Activated CD4-positive, alpha-beta T cell treated with anti-CD3 and anti-CD28 coated beads, Interleukin-2, Interleukin-4, amounts not matched to agents 100 ng/mL and 50 ng/mL, durations not matched to agents 16 hours and 8 hours (primary cell): Measurements from ENCODE around the gene CCDC3.
A peak's percentile ranks its signal among the peaks of the same experiment; 100 is the strongest.
"Not testable (repeated sequence)": the region's sequence is repeated elsewhere in the genome, so short reads cannot be mapped to it uniquely, and the experiment has no call there.

Experiments
- DNase-seq: peaks from one replicate; pipeline ENCODE4 v3.0.0-alpha.2; 2020; ENCODE audit warnings: low spot score

Gene CCDC3

DNA sequence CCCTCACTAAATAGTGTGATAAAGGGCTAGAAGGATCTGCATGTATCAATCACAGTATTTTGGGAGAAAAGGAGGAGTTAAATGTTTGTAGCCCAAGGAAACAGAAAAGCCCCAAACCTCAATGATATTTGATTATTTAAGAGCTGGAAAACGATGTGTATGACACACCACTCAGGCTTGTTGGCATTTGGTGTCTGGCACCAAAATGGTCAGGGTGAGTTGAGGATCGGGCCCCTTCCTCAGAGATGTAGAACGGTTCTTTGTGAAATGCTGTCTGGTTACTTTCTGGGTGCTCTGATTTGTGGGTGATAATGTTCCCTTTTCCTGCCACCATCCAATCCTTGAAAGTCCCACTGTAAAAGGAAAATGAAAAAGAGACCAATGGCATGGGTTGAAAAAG is 113.7 kb downstream of the CCDC3 start:
- DNase-seq: no peak

DNA sequence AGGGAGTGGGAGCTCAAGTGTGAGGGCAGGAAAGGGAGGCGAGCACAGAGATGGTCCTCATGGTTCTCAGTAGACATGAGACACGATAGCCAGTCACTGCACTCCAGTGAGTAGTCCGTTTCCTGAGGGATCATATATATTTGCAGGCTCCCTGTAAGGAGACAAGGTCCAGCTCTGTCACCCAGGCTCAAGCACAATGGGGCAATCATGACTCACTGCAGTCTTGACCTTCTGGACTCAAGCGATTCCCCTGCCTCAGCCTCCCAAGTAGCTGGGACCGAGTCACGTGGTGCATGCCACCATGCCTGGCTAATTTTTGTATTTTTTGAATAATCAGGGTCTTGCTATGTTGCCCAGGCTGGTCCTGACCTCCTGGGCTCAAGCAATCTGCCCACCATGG is 116.7 kb downstream of the CCDC3 start:
- DNase-seq: no peak

DNA sequence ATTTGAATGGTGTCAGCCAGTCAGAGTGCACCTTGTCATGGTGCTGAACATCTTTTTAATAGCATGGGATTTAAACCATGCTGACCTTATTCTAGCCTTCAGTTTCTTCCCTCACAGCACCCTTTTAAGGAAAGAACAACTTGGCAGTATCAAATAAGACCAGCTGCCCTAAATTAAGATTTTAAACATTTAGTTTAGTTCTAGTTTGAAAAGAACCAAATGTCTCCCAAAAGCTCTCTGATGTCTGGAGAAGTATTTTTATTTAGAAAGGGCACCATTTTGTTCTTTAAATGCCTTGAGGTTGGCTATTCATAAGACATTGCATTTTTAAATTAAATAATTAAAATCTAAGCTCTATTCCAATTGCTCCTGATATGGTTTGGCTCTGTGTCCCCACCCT is 121.1 kb downstream of the CCDC3 start:
- no peak for DNase-seq

DNA sequence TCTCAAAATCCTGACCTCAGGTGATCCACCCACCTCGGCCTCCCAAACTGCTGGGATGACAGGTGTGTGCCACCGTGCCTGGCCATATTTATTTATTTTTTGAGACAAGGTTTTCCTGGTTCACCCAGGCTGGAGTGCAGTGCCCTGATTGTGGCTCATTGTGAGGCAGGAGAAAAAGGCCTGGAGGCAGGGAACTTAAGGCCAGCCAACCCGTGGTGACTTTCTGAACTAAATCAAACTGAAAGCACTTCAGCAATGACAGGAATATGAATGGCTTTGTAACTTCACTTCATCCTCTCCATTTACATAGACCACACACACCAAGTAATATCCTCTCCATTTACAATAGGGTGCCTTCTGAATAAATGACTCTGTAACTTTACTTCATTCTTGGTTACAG is 124.4 kb downstream of the CCDC3 start:
- no peak for DNase-seq

DNA sequence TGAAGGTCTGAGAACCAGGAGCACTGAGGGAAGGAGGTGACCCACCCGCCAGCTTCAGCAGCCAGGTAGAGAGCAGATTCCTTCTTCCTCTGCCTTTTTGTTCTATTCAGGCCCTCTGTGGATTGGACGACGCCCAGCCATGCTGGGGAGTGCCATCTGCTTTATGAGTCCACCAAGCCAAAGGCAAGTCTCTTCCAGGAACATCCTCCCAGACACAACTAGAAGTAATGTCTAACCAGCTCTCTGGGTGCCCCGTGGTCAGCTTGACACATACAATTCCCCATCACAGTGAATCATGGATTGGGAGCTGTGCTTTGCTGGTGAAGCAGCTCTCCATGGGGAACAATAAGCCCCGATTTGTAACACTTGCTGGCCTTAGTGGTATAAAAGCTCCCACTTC is 125.2 kb downstream of the CCDC3 start:
- DNase-seq: no peak

DNA sequence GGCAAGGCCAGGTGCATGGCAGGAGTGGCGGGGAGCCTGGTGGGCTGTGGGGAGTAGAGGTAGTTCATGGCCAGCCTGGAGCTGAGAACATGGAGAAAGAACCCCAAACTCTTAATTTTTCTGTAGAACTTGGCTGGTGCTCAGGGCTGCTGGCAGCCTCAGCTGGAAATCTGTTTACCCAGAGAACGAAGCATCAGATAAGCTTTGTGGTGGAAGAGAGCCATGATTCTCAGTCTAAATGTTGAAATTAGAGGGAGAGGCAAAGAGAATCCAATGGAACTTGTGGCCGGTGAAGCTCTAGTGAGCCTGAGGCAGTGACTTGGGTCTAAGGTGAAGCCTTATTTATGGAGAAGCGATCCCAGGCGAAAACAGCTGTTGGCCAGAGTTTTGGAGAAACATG is 126.4 kb downstream of the CCDC3 start:
- no peak for DNase-seq

DNA sequence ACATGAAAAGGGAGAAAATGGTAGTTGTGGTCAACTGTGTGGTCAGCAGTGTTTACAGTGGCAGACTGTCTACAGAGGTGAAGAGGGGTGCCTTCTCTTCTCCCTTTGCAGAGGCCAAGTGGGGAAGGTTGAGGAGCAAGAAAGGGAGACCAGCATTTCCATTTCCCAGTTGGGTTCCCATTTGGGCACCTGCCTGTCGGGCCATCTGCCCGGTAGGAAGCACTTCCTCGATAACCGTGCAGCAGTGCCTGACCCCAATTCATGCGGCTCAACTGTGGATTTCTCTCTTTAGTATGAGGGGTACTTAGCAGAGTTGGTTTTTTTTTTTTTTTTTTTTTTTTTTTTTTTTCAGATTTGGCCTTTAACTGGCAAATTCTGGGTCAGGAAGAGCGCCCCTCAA is 127.0 kb downstream of the CCDC3 start:
- no peak for DNase-seq

DNA sequence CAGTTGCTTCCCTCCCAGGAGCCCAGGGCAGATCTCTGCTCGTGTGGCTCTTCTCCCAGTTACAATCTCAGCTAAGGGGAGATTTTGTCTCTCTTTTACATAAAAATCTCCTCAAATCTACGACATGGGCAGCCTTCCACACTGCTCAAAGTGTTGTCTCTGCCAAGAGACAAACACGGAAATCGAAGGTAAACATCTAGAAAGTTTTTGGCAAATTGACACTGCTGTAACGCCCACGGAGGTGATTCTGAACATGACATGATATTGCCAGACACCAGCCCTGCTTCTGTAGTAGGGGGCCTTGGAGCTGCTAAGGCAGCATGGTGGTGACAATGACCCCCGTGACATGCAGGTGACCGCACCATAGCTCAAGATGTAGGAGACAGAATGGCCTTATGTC is 128.3 kb downstream of the CCDC3 start:
- no peak for DNase-seq

DNA sequence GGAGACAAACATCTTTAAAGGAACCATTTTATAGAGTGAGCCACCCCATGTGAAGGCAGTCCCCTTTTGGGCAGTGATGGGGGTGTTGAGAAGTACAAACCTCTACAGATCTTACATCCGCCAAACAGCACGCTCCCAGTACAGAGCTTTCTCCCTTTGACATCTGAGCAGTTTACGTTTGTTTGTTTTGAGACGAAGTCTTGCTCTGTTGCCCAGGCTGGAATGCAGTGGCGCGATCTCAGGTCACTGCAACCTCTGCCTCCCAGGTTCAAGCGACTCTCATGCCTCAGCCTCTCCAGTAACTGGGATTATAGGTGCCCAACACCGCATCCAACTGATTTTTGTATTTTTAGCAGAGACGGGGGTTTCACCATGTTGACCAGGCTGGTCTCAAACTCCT is 128.9 kb downstream of the CCDC3 start:
- no peak for DNase-seq

DNA sequence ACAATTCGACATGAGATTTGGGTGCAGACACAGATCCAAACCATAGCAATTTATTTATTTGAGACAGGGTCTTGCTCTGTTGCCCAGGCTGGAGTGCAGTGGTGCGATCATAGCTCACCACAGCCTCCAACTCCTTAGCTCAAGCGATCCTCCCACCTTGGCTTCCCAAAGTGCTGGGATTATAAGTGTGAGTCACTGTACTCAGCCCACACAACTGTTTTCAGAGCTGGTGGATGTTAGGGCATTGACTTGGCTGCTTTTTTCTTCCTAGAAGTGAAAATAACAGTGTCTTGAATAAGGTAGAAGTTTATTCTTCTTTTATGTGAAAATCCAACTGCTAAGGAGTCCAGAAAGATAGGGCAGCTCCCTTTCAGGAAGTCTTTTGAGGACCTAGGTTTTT is 132.1 kb downstream of the CCDC3 start:
- no peak for DNase-seq

DNA sequence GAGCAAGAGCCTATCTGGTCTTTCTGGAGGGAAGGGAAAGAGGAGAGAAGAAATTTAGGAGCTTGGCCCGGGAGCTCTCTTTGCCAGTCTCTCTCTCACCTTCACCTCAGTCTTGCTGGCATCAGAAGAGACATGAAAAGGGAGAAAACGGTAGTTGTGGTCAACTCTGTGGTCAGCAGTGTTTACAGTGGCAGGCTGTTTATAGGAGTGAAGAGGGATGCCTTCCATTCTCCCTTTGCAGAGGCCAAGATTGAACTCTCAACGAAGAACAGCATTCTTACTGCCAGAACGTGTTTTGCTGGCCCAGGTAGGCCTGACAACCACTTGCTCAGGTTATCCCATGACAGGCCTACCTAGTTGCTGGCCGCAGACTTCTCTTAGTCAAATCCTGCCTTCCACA is 133.3 kb downstream of the CCDC3 start:
- DNase-seq: no peak

DNA sequence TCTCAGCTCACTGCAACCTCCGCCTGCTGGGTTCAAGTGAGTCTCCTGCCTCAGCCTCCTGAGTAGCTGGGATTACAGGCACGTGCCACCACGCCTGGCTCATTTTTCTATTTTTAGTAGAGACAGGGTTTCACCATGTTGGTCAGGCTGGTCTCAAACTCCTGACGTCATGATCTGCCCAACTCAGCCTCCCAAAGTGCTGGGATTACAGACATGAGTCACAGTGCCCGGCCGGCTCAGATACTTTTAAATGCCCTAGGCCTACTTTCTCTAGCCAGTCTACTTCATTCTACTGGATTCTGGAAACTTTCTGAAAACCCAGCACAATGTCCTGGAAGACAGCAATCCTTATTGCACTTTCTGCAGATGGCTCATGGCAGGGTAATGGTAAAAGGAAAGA is 136.0 kb downstream of the CCDC3 start:
- not testable (repeated sequence) for DNase-seq

DNA sequence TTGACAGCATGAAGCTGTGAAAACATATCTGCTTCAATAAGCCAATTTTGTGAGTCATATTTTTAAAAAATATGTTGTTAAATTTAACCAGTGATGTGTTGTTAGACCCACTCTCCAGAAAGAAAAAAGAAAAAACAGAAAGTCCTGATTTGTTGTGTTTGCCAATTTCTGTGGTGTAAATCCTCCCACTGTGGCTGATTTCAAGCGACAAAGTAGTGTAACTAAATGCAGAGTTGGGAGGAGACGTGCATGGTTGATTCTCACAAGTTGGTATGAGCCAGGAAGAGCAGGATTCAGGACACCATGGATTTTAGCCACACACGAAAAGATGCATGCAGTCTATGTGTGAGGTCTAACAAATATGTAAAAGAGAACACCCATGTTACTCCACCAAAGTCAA is 139.1 kb downstream of the CCDC3 start:
- DNase-seq: no peak

DNA sequence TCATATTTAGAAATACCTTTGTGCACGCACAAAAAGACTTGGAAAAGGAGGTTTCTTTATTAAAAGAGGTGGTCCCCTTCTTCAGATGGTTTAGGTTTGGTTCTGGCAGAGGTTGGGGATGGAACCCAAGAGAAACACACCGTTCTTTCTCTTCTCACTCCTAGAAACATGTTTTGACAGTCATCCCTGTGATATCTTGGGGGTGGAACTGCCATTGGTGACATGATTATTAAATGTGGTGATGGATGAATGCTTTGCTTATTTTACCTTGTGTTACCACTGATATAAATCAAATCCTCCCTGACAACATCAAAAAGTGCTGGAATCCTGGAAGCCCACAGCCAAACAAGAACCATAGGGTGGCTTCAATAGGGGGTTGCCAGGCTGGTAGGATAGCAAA is 146.5 kb downstream of the CCDC3 start:
- DNase-seq: no peak

DNA sequence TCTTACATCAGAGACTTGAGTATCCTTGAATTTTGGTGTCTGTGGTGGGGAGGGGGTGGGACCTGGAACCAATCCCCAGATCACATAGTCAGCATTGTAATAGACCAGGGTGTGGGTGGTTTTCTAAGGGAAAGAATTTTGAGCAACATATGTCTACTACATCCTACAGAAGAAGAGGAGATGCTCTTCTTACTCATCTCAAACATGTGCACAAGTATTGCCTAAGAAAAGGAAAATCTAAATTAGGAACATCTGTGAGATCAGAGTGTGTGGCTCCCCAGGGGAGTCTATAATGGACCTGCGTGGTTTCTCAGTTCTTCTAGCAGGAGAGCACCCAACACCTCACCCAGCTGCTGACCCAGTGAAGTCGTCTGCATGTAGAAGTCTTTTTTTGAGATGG is 148.8 kb downstream of the CCDC3 start:
- DNase-seq: no peak

DNA sequence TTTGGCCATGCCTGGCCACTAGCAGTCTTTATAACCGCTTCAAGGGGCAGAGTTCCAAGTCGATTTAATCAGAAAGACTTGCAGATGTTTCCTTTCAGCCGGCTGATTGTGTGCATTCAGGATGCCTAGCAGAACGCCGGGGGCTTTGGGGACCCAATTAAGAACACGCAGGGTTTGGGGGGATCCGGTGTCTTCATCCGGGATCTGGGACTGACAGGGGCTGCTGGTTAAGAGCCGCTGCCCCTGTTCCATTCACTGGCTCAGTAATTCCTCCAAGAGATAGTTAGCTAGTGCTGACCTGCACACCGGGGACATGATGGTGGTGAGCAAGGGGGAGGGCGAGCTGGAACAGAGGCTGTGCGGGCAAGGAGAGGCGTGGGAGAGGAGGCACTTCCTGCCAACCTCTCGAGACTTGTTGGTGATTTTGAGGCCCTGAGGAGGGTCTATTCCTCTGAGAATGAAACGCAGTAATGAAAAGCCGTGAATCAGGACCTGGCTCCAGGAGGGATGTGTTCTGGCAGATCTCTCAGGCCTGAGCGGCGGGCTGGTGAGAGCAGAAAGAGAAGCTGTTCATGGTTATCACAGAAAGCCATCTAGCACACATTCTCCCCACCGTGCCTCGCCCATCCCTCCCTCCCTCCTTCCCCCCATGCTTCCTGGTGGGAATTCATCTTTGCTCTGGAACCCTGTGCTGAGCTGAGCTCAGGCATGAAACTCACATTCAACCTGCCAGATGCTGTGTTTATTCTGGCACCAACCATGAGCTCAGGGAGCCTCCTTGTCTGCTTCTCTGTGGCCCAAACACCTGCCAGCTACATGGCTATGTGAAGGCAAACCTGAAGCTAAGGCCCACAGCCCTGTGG is 152.0 kb downstream of the CCDC3 start:
- no peak for DNase-seq

DNA sequence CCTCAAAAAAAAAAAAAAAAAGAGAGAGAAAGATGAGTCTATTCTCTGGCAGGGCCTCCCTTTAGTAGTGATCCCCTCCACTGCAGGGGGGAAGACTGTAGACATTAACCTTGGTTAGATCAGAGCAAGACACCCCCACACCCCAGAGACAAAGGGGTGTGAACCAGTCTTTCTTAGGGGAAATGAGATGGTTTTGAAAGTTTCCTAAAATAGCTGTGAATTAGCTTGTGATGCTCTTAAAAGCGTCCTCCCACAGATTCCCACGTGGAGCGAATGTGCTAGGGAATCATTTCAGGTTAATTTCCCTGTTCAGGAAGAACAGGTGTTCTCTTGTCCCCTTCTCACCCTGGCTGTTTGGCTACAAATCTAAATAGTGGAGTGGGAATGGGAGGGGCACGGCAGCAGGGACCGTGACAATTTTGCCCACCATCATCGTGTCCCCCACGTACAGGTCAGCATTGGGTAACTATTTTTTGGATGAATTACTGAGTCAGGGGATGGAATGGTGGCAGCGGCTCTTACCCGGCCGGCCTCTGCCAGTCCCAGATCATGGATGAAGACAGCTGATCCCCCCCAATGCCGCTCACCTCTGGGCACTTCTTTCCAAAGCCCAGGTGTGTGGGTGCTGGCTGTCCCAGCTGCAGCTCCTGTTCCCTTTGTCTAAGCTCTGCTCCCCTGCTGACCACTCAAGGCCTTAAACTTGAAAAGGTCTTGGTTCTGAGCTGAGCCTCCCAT is 152.9 kb downstream of the CCDC3 start:
- DNase-seq: no peak

DNA sequence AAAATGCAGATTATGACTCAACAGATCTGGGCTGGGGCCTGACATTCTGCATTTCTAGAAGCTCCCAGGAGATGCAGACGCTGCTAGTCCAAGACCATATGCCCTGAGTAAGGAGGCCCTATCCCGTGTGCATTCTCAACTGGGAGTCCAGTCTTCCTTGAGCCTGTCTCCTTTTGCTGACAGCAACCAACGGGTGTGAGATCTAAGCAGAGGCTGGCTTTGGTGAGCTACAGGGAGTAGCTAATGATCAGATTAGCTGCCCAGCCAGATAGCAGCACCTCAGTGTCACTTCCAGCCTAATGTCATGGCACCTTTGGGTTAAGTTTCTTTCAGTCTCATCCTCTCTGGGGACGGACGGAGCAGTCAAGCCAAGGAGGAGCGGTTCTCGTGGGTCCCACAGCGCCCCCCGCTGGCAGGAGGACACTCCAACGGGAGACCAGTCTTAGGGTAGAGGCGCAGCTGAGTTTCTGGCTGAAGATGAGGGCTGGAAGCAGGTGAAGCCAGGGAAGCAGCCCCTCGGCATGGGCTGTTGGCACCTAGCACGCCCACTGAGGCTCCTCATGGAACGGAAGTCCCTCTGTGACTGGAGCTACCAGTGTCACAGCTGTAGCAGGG is 154.0 kb downstream of the CCDC3 start:
- DNase-seq: peak; percentile 31

DNA sequence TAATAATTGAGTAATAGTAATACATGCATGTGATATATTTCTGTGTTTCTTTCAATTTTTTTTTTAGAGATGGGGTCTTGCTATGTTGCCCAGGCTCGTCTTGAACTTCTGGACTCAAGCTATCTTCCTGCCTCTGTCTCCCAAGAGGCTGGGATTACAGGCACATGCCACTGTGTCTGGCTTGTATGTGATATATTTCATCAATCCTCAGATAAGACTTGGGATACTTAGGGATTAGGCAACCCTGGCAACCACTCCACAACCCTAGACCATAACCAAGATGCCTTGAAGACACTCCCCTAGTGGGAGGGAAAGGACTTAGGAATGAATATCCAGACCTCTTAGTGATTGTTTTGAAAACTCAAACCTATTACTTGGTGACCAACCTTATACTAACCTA is 154.8 kb downstream of the CCDC3 start:
- no peak for DNase-seq
